ENCODE measurements around the gene MKX.
"Not testable (repeated sequence)": the region's sequence is repeated elsewhere in the genome, so short reads cannot be mapped to it uniquely, and the experiment has no call there.

Gene MKX

DNA sequence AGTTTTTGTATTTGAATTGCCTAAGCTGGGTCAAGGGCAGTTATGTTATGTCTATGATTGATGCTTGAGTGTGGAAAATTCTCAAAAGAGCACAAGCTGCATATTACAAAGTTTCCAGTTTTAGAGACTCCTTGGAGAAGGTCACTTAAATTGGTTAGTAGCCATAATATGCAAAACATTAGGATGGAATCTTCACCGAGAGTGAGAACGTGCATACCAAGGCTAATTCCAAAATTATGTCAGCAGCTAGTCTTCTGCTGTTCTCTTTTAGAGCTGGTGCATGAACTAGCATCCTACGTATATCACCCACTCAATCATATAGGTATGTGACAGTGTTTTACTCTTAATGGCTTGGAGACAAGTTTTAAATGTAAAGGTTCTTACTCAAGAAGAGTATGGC is 49.2 kb downstream of the MKX start:
- in situ Hi-C loops (cut with HindIII; ENCODE audit: low sequenced_read_pairs) = no loop called here

DNA sequence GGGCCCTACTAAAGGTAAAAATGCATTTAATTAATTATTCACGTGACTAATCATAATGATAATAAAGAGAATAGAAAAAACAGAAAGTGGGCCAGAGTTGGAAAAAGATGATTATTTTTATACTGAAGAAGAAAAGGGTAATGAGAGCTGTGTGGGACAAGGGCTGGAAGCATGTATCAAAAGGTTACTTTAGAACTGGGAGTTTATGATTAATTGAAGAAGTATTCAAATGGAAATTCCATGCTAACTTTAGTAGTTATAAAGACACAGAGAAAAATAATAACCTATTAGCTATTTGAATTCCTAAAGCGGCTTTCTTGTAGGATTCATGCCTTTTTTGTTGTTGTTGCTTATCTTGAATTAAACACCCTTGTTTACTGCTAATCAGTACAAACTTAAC is 49.9 kb downstream of the MKX start:
- in situ Hi-C loops (cut with HindIII; ENCODE audit: low sequenced_read_pairs) = no loop called here

DNA sequence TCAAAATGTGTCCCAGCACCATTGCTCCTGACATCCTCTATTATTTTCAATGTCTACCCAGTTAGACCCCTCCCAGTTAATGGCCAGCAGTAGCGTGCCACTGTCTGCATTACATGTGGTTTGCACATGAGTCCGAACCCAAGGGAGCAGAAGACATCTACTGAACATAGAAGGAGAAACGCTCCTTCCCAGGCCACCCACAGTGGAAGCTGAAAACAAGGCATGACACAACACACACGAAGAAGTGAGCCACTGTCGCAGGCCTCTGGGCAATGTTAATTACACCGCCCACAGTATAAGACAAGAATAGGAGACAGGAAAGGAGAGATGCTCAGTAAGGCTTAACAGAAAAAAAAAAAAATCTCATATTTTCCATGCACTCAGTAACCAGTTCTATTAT is 50.5 kb downstream of the MKX start:
- in situ Hi-C loops (cut with HindIII; ENCODE audit: low sequenced_read_pairs) = no loop called here

DNA sequence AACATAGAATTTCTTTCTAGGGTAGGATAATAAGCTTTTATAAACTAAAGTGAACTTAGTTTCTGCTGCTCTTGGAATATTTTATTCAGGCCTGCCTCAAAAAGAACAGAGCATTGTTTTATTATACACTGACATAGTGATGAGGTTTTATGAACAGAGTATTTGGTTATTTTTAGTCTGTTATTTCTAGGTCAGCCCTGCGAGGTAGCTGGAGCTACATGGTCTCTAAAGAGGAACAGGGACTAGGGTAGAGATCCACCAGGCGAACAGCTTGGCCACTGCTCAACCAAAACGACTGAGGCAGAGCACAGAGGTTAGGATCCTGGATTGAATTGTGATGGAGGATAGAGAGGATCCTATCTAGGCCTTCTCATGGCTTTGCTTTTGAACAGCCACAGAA is 53.0 kb downstream of the MKX start:
- in situ Hi-C loops (cut with HindIII; ENCODE audit: low sequenced_read_pairs) = no loop called here

DNA sequence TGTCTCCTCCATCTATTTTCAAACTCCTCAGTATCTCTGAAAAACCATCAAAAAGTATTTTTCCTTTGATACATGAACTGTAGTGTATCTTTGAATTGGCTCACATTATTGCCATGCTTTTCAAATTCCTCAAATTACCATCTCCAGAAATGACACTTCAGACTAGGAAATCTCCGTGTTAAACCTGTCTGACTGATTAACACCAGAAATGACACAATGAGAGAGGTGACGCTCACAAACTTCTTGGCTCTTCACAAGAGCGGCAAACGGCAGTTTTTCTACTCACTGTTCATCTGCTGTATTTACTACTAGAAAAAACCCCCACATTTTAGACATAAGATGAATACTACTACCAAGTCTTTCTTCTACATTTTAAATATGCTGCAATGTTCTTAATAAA is 56.6 kb downstream of the MKX start:
- in situ Hi-C loops (cut with HindIII; ENCODE audit: low sequenced_read_pairs) = no loop called here

DNA sequence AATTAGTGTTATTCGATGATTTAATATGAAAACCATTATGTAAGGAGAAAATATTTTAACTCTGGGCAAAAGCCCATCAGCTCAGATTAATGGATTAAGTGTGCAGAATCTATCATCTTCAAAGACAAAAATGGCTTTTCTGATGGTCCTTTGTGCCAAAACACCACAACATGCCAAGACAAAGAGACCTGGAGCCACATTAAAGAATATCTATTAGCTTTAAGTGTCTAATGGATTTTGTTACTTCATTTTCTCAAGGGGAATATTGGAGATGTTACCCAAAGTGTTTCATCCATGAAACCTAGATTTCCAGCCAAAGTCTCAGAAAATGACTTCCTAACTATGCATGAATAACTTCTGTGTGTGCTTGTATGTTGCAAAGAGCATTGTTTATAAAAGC is 57.3 kb downstream of the MKX start:
- in situ Hi-C loops (cut with HindIII; ENCODE audit: low sequenced_read_pairs) = no loop called here

DNA sequence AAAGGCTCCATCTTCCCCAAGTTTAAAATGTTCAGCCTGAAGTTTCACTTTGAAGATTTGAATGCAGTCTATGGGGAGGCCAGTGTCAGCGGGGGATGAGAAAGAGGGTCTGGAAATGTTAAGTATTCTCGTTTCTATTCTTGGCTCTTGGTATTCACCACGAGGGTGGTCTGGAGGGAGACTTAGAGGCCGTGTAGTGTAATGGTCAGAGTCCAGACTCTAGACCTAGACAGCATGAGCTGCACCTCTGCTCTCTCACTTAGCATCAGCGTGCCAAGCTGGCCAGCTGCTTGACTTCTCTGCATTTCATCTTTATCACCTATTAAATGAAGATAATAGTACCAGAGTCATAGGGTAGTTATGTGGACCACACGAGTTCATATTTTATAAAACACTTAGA is 57.9 kb downstream of the MKX start:
- in situ Hi-C loops (cut with HindIII; ENCODE audit: low sequenced_read_pairs) = no loop called here

DNA sequence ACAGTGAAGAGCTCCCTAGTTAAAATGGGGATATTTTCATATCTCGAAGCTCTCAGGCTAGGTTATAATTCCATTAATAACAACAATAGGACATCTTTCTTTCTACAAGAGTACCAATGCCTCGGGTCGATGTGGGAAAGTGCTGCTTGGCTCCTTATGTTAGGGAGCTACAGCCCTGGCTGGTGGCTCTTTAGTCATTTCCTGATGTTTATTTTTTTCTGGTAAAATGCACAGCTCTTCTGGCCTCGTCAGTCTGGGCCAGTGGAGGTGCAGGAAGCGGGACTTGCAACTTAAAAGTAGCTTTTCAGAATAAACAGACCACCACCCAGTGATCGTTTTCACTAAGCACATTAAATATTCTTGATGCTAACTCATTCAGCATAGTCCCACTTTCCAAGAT is 58.3 kb downstream of the MKX start:
- in situ Hi-C loops (cut with HindIII; ENCODE audit: low sequenced_read_pairs) = no loop called here

DNA sequence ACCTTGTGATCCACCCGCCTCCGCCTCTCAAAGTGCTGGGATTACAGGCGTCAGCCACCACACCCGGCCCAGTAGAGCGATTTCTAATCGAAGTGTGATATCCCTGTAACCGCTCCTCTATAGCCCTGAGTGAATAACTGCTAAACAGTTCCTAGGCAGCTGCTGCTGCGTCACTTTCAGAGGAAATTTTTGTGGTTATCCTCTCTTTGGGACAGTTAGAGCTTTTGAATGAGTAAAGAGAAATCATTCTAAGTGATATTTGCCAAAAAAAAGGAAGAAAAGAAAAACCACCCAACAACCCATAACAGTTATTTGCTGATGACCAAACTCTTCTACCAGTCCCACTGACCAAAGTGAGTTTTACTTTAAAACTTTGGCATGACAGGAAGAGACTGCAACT is 59.9 kb downstream of the MKX start:
- in situ Hi-C loops (cut with HindIII; ENCODE audit: low sequenced_read_pairs) = no loop called here

DNA sequence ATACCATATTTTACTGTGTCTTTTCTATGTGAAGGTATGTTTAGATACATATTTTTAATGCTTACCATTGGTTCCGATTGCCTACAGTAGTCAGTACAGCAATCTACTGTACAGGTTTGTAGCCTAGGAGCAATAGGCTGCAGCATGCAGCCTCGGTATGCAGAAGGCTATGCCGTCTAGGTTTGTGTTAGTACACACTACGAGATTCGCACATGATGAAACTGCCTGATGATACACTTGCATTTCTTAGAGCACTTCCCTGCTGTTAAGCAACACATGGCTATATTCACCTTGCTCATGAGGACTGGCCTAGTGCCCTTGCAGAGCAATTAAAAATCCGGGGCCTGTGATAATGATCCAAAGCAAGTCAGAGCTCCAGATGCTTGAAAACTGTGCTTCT is 62.4 kb downstream of the MKX start:
- in situ Hi-C loops (cut with HindIII; ENCODE audit: low sequenced_read_pairs) = no loop called here

DNA sequence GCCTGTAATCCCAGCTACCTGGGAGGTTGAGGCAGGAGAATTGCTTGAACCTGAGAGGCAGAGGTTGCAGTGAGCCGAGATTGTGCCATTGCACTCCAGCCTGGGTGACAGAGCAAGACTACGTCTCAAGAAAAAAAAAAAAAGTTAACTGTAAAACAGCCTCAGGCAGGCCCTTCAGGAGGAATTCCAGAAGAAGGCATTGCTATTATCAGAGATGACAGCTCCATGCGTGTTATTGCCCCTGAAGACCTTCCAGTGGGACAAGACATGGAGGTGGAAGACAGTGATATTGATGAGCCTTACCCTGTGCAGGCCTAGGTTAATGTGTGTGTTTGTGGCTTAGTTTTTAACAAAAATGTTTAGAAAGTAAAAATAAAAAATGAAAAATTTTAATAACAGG is 63.8 kb downstream of the MKX start:
- in situ Hi-C loops (cut with HindIII; ENCODE audit: low sequenced_read_pairs) = not testable (repeated sequence)

DNA sequence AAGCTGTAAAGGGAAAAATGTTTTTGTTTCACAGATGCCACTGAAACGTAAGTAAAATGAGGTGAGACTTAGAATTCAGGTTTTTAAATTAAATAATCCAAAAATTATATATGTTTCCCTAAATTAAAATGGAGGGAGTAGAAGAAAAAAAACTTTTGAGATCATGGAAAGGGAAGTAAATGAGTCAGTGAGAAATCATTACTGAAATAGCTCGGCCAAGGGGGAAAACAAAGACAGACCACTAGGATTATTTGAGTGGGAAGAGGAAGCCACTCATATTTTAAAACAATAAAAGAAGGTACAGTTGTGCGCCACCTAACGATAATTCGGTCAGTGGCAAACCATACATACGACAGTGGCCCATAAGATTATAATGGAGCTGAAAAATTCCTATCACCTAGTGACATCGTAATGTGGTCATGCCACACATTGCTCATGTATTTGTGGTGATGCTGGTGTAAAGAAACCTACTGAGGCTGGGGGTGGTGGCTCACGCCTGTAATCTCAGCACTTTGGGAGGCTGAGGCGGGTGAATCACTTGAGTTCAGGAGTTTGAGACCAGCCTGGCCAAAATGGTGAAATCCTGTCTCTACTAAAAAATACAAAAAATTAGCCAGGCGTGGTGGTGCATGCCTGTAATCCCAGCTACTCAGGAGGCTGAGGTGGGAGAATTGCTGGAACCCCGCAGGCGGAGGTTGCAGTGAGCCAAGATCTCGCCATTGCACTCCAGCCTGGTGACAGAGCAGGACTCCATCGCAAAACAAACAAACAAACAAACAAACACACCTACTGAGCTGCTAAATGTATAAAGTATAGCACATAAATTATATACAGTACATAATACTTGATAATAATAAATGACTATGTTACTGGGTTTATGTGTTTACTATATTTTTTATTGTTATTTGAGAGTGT is 64.7 kb downstream of the MKX start:
- in situ Hi-C loops (cut with HindIII; ENCODE audit: low sequenced_read_pairs) = no loop called here

DNA sequence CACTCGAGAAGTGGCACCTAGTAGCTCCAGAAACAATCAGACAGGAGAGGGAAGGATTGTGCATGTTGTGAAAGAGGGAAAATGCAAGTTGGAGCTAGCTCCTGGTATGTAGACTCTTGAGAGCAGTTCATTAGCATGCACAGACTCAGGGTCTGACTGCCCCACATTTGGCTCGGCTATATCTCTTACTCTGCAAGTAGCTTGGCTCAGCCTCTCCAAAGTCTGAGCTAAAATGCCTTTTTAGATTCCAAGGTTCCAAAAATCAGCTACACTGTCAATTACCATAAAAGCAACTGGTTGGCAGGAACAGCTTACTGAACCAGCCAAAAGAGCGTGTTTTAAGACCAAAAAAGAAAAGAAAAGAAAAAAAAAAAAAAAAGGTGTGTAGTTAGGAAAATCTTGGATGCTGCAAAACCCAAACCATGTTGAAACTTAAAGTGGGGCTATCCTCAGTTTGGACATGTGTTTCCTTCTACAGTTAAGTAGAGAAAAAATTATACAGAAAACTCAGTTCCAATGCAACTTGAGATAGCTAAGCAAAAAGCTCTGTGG is 65.5 kb downstream of the MKX start:
- in situ Hi-C loops (cut with HindIII; ENCODE audit: low sequenced_read_pairs) = no loop called here

DNA sequence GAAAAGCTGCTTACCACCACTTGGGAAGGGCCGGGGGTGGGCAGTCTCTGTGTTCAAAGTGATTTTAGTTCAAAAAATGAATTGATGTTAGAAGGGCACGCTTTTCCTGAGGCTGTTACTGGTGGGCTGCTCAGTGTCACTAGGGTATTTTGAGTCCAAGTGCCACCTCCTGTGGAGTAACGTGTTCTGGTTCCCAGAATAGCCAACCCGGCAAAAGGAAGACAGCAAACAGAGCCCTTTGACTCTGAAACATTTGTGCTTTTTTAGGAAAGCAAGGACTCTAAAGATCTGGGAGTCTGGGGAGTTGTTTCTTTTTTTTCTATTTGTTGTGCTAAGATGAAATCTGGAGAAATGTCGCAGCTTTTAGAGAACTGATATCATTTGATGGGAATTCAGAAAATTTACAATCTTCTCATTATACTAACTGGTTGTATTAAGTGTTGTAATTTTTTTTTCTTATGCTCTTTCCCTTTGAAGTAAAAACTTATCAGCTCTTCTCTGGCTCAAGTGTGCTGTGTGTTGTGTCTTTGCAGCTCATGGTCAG is 66.2 kb downstream of the MKX start:
- in situ Hi-C loops (cut with HindIII; ENCODE audit: low sequenced_read_pairs) = no loop called here

DNA sequence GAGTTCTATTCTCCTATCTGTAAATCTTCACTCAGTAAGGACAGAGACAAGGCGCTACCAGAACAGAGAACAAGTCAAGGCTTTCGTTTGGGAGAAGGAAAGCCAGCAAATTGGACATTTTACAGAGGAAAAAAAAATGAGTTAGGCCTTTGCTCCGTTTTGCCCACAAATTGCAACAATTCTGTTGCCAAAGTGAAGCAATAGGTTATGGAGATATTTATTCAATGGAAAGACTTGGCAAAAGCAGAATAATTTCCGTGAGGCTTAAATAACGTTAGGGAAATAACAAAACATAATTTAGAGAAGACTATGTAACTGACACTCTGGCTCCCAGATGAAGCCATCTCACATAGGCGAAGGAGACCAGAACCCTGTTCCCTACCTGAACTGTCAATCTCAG is 67.5 kb downstream of the MKX start:
- in situ Hi-C loops (cut with HindIII; ENCODE audit: low sequenced_read_pairs) = no loop called here

DNA sequence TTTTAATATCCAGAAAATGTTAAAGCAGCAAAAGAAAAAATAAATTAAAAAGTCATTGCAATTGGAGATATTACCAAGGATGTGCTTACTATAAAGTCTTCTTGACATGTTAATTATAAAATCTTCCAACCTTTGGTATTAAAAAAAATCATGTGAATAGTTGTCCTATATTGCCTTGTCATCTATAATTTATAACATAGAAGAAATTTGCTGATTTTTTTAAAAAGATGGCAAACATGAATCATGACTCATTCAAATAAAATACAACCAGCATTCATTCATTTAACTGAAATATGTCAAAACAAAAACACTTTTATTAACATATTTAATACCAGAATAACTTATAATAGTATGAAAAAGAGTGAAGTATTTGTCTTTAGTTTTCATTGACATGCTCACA is 72.6 kb downstream of the MKX start:
- in situ Hi-C loops (cut with HindIII; ENCODE audit: low sequenced_read_pairs) = no loop called here

DNA sequence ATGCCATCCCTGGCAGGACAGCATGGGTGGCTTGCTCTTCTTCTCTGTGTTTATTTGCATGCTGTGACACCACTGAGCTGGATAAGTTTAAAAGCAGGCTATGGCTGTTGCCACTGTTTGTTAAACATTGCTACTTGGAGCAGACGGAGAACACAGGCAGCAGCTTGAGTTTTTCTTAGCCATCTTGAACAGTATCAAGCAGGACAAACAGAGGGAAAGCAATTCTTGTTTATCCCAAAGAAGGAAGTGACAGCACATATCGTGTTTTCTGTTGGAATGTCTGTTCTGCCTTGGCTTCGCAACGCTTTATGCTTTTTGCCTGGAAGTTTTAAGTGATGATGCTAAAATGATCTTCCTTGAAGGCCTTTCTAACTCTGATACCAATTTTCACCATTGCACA is 73.8 kb downstream of the MKX start:
- in situ Hi-C loops (cut with HindIII; ENCODE audit: low sequenced_read_pairs) = no loop called here

DNA sequence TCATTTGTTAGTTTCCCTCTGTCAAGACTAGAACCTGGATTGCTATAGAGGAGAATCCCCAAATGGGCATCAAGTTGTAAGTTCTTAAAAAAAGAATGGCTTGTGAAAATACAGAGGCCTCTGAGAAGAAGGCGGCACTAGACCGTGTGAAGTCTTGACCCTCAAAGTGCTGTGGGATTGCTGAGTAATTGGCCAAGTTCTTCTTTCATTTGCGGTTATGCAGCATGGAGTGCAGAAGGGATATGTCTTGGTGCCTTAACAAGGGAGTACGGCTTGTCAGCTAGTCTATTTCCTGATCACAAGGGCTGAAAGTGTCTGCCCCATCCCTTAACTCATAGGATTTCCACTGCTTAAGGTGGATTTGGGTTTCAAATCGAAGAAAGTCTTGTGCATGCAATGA is 81.2 kb downstream of the MKX start:
- in situ Hi-C loops (cut with HindIII; ENCODE audit: low sequenced_read_pairs) = no loop called here

DNA sequence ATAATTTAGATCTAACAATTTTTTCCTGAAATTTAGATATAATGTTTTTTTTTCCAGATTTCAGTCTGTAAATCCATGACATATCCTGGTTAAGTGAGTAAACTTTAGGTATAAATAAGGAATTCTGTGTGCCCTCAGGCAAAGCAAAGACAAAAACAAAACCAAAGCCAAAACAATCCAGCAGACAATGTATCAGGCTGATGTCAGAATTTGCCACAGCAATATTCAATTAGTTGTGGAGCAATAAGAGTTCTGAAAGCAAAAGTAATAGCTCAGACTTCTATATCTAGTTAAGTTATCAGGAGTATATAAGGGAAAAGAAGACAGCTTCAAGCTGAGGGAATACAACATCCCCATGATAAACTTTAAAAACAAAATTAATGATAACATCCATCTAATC is 82.0 kb downstream of the MKX start:
- in situ Hi-C loops (cut with HindIII; ENCODE audit: low sequenced_read_pairs) = no loop called here

DNA sequence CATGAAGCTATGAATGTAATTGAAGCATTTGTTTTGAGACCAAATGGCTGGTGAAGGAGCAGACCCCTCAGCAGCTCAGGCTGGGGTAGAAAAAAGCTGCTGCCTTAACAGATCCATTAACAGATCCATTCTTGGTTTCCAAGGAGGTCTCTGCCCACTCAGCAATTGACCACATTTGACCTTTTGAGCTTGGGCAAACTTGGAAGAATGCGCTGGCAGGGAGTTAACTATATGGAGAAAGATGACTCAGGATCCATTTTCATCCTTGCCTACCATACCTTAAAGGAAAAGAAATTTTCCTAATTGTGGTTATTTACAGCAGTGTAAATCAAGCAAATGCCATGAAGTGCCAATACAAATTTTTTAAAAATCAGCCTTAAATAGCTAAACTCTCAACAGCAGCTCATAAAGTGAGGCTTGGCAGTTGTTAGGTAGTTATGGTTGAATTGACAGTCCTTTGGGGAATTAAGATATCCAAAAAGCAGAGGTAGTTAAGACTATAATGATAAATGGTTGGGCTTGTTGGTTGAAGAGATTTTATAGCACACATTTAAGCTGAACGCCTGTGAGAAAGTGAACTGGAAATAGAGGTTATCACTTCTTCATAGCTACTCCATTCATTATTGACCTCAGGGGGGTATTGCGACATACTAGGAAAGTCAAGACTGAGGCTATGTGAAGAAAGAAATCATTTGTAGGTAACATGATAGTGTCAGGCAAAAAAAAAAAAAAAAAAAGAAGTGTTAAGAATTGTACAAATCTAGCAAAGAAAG is 83.9 kb downstream of the MKX start:
- in situ Hi-C loops (cut with HindIII; ENCODE audit: low sequenced_read_pairs) = no loop called here

DNA sequence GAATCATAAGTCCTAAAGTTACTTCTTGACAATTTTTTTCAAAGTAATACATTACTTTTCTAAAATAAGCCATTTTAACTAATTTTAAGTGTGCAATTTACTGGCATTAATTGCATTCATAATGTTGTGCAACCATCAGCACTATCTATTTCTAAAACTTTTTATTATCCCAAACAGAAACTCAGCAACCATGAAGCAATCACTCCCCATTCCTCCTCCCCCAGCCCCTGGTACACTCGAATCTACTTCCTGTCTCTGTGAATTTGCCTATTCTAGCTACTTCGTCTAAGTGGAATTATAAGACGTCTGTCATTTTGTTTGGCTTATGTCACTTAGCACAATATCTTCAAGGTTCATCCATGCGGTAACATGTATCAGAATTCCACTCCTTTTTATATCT is 84.9 kb downstream of the MKX start:
- in situ Hi-C loops (cut with HindIII; ENCODE audit: low sequenced_read_pairs) = no loop called here

DNA sequence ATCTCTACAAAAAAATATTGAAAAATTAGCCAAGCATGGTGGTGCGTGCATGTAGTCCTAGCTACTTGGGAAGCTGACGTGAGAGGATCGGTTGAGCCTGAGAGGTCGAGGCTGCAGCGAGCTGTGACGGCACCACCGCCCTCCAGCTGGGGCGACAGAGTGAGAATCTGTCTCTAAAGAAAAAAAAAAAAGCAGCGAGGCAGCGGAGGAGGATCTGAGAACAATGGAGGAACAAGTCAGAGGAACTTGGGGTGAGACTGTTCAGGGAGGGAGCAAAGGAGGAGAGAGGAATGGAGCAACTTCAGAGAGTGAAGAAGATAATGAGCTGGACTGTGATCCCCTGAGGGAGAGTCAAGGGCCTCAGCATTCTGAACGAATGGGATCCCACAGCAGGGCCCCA is 85.4 kb downstream of the MKX start:
- in situ Hi-C loops (cut with HindIII; ENCODE audit: low sequenced_read_pairs) = no loop called here

All from DLD1 (cell line).